T-cell (primary cell): ENCODE data around the gene C8B. TPM values are rescaled to one million over a fixed set of nuclear protein-coding genes. Genes with fewer than 3 reads are reported as not detected.

Source experiments
- ATAC-seq, 4 experiments: fragments of 200-7000 bp in 3 of 4; fragments of 150-1000 bp in 1 of 4; cut with Tn5 transposase; replicated peaks in 1 of 4; 1 replicate in 3 of 4; 2 replicates in 1 of 4; pipeline ENCODE4 v1.10.0; 2021; ENCODE audit warnings: moderate library complexity in 3 of 4, mild to moderate bottlenecking in 2 of 4, moderate number of reproducible peaks in 1 of 4
- CTCF ChIA-PET, 2 donors: fragments of 300-600 bp; sonication (Branson Sonifier 250); formaldehyde crosslinking; loops; one replicate each; lab custom pipeline; 2022; ENCODE audit warnings: antibody characterized with exemption in 2 of 2; lab: Charles Lee
- POLR2A ChIA-PET, 2 donors: fragments of 300-600 bp; sonication (Branson Sonifier 250); formaldehyde crosslinking; loops; one replicate each; lab custom pipeline; 2022; ENCODE audit warnings: antibody characterized with exemption in 2 of 2; lab: Charles Lee
- DNase-seq, 35 experiments: peaks; one replicate each; pipeline versions ENCODE4 v3.0.0 to v3.0.0-alpha.2; 2013 to 2023
- H3K27ac ChIP-seq: one replicate; pipeline ENCODE4 v1.5.1; 2013; ENCODE audit warnings: low read length
- H3K27me3 ChIP-seq, 2 experiments: replicated peaks in 1 of 2; 1 replicate in 1 of 2; 2 replicates in 1 of 2; pipeline versions ENCODE4 v1.6.1 to v1.7.0; 2013; ENCODE audit warnings: low read length in 1 of 2, mixed read lengths in 1 of 2; ENCODE audit not compliant: control insufficient read depth in 2 of 2, insufficient read depth in 2 of 2; ENCODE audit errors: extremely low read depth in 1 of 2
- H3K36me3 ChIP-seq, 2 donors: 1 replicate in 1 of 2; 2 replicates in 1 of 2; pipeline versions ENCODE4 v1.6.1 to v1.7.0; 2013; ENCODE audit warnings: low read length in 1 of 2; ENCODE audit not compliant: control insufficient read depth in 2 of 2, insufficient read depth in 1 of 2; ENCODE audit errors: extremely low read depth in 1 of 2
- H3K4me1 ChIP-seq, 2 experiments: 1 replicate in 1 of 2; 2 replicates in 1 of 2; pipeline versions ENCODE4 v1.6.1 to v1.7.0; 2013; ENCODE audit warnings: low read length in 2 of 2, mixed read lengths in 1 of 2; ENCODE audit not compliant: insufficient read depth in 2 of 2, control insufficient read depth in 1 of 2; ENCODE audit errors: extremely low read depth in 1 of 2
- H3K4me3 ChIP-seq, 2 donors: 1 replicate in 1 of 2; 2 replicates in 1 of 2; pipeline versions ENCODE4 v1.5.1 to v1.7.0; 2013; ENCODE audit warnings: mild to moderate bottlenecking in 2 of 2, low read length in 1 of 2, moderate library complexity in 1 of 2; ENCODE audit not compliant: control insufficient read depth in 1 of 2; ENCODE audit errors: extremely low read depth in 1 of 2
- H3K9me3 ChIP-seq: 2 replicates; pipeline ENCODE4 v1.7.0; 2013
- H3K27ac Mint-ChIP-seq, 2 donors: one replicate each; pipeline ENCODE4 v1.8.0; 2020 to 2021; ENCODE audit warnings: mild to moderate bottlenecking in 2 of 2, mixed read lengths in 2 of 2
- H3K27me3 Mint-ChIP-seq, 2 donors: one replicate each; pipeline ENCODE4 v1.8.0; 2021 to 2022; ENCODE audit warnings: mixed read lengths in 2 of 2
- H3K36me3 Mint-ChIP-seq: one replicate; pipeline ENCODE4 v1.8.0; 2021; ENCODE audit warnings: mixed read lengths
- H3K4me1 Mint-ChIP-seq, 3 donors: one replicate each; pipeline ENCODE4 v1.8.0; 2020 to 2022; ENCODE audit warnings: mixed read lengths in 3 of 3, mild to moderate bottlenecking in 1 of 3
- H3K4me3 Mint-ChIP-seq, 3 donors: one replicate each; pipeline ENCODE4 v1.8.0; 2020 to 2022; ENCODE audit warnings: mild to moderate bottlenecking in 3 of 3, mixed read lengths in 3 of 3, moderate library complexity in 3 of 3
- H3K9me3 Mint-ChIP-seq, 3 donors: one replicate each; pipeline ENCODE4 v1.8.0; 2020 to 2022; ENCODE audit warnings: mixed read lengths in 3 of 3
- WGBS: methylation state at CpG from one replicate; pipeline ENCODE4 v1.1.5; 2013; ENCODE audit warnings: missing lambda C conversion rate; ENCODE audit not compliant: insufficient coverage; 5-methylcytosine and 5-hydroxymethylcytosine counted together
- total RNA-seq, 35 experiments: library from RNA in 6 of 35; stranded (reverse) in 6 of 35; fragments of 120-200 nt in 1 of 35; gene quantifications; one replicate each; pipeline versions ENCODE4 v1.2.1 to v1.2.4 and lab custom pipeline; 2013 to 2026

Gene C8B
- total RNA-seq, 5 donors from 2014 or later (not counting 1 experiment from before 2014, with no cell fraction given): 0.12 to 0.13 TPM; not detected in 3

DNA sequence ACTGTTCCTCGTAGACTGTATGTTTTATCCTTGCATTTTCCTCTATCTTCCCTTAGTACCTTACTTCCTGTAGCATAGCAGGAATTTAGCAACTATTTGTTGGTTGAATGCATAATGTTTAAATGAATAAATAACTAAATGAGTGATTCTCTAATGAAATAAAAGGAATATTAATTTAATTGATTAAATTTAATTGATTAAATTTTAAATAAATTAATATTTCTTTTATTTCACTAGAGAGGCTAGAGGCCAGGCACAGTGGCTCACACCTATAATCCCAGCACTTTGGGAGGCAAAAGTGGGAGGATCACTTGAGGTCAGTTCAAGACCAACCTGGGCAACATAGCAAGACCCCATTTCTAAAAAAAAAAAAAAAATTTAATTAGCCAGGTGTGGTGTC lies 25.8 kb downstream of the C8B start:
- ATAC-seq: no peak
- H3K36me3 ChIP-seq: no peaks in the 10 kb centered on the region
- H3K9me3 Mint-ChIP-seq: no peaks in the 10 kb centered on the region
- DNase-seq: no peak
- WGBS: no CpG with 5 or more reads among the region's 1 CpG
- peaks cover 0 to 2% of the 10 kb centered on the region in 2 donors for H3K27me3 Mint-ChIP-seq
- CTCF ChIA-PET: no interaction called here
- no peaks in the 10 kb centered on the region for H3K4me1 ChIP-seq
- H3K4me3 ChIP-seq: no peak overlapping the region
- no peaks in the 10 kb centered on the region for H3K27me3 ChIP-seq
- no peaks in the 10 kb centered on the region for H3K36me3 Mint-ChIP-seq
- H3K27ac Mint-ChIP-seq: no peak overlapping the region
- no peaks in the 10 kb centered on the region for H3K9me3 ChIP-seq
- H3K27ac ChIP-seq: no peak overlapping the region
- POLR2A ChIA-PET: interaction anchor here in 1 of 2 donors (0.6 kb wide), 1 partner anchor 1646 kb away, joined by 3 read pairs; no protein-coding TSS in a partner anchor
- no peak overlapping the region for H3K4me3 Mint-ChIP-seq
- H3K4me1 Mint-ChIP-seq: no peaks in the 10 kb centered on the region

- no peak for ATAC-seq
- Histone ChIP-seq H3K36me3 (no peaks in the 10 kb centered on the region), H3K27ac (no peak overlapping the region), H3K9me3 (no peaks in the 10 kb centered on the region), H3K4me1 (no peaks in the 10 kb centered on the region), H3K27me3 (no peaks in the 10 kb centered on the region), H3K4me3 (no peak overlapping the region)
- Mint-ChIP-seq H3K27ac (no peak overlapping the region), H3K27me3 (peaks cover 0 to 2% of the 10 kb centered on the region in 2 donors), H3K4me1 (no peaks in the 10 kb centered on the region), H3K36me3 (no peaks in the 10 kb centered on the region), H3K9me3 (no peaks in the 10 kb centered on the region), H3K4me3 (no peak overlapping the region)
- DNase-seq: no peak
- 100% methylated on average over 1 of the region's 2 CpGs for WGBS
- ChIA-PET CTCF (interaction anchor here in 1 of 2 donors (0.8 kb wide), 1 partner anchor 9 kb away, joined by 3 read pairs; no protein-coding TSS in a partner anchor), POLR2A (no interaction called here)
These were observed 26.6 kb downstream of the C8B start for GRCh38 chr1:56939209-56939608.

- ATAC-seq: no peak
- no peak overlapping the region for H3K4me3 ChIP-seq
- H3K27ac ChIP-seq: no peak overlapping the region
- Mint-ChIP-seq H3K4me1 (no peaks in the 10 kb centered on the region), H3K27ac (no peak overlapping the region), H3K9me3 (no peaks in the 10 kb centered on the region), H3K4me3 (no peak overlapping the region), H3K27me3 (peaks cover 0 to 2% of the 10 kb centered on the region in 2 donors), H3K36me3 (no peaks in the 10 kb centered on the region)
- DNase-seq: no peak
- H3K27me3 ChIP-seq: no peaks in the 10 kb centered on the region
- WGBS: 100% methylated on average over 1 of the region's 2 CpGs
- CTCF ChIA-PET: interaction anchor here in 1 of 2 donors (0.8 kb wide), 1 partner anchor 8 kb away, joined by 3 read pairs; no protein-coding TSS in a partner anchor
- H3K36me3 ChIP-seq: no peaks in the 10 kb centered on the region
- H3K4me1 ChIP-seq: no peaks in the 10 kb centered on the region
- POLR2A ChIA-PET: no interaction called here
- no peaks in the 10 kb centered on the region for H3K9me3 ChIP-seq
These were observed 27.2 kb downstream of the C8B start for GRCh38 chr1:56938646-56939045.

- ChIA-PET CTCF (interaction anchor here in 1 of 2 donors (0.6 kb wide), 1 partner anchor 11 kb away, joined by 3 read pairs; no protein-coding TSS in a partner anchor), POLR2A (interaction anchor here (0.6 kb wide), 2 partner anchors 42 to 184 kb away, joined by 4 to 7 read pairs; no protein-coding TSS in a partner anchor)
- no peaks in the 10 kb centered on the region for H3K27me3 ChIP-seq
- DNase-seq: no peak
- H3K4me1 ChIP-seq: no peaks in the 10 kb centered on the region
- no peak overlapping the region for H3K27ac Mint-ChIP-seq
- no peak overlapping the region for H3K4me3 ChIP-seq
- H3K9me3 Mint-ChIP-seq: peaks cover 0 to 4% (median 0%) of the 10 kb centered on the region in 3 donors
- no peaks in the 10 kb centered on the region for H3K9me3 ChIP-seq
- H3K27ac ChIP-seq: no peak overlapping the region
- no peaks in the 10 kb centered on the region for H3K36me3 Mint-ChIP-seq
- no peaks in the 10 kb centered on the region for H3K4me1 Mint-ChIP-seq
- H3K4me3 Mint-ChIP-seq: no peak overlapping the region
- H3K27me3 Mint-ChIP-seq: no peaks in the 10 kb centered on the region
- no peak for ATAC-seq
- no peaks in the 10 kb centered on the region for H3K36me3 ChIP-seq
- 57% methylated on average over 1 of the region's 1 CpG for WGBS
These were observed 31.3 kb downstream of the C8B start for GRCh38 chr1:56934430-56935060.

- Histone ChIP-seq H3K27ac (no peak overlapping the region), H3K9me3 (no peaks in the 10 kb centered on the region), H3K4me1 (no peaks in the 10 kb centered on the region), H3K4me3 (no peak overlapping the region), H3K36me3 (no peaks in the 10 kb centered on the region), H3K27me3 (no peaks in the 10 kb centered on the region)
- ChIA-PET CTCF (no interaction called here), POLR2A (interaction anchor here in 1 of 2 donors (0.5 kb wide), 1 partner anchor 96 kb away, joined by 4 read pairs; no protein-coding TSS in a partner anchor)
- DNase-seq (no peak), ATAC-seq (no peak)
- H3K4me3 Mint-ChIP-seq: no peak overlapping the region
- H3K4me1 Mint-ChIP-seq: no peaks in the 10 kb centered on the region
- no peaks in the 10 kb centered on the region for H3K36me3 Mint-ChIP-seq
- no CpG with 5 or more reads among the region's 2 CpGs for WGBS
- no peak overlapping the region for H3K27ac Mint-ChIP-seq
- H3K27me3 Mint-ChIP-seq: no peaks in the 10 kb centered on the region
- H3K9me3 Mint-ChIP-seq: peaks cover 0 to 4% (median 2%) of the 10 kb centered on the region in 3 donors
These were observed 32.2 kb downstream of the C8B start for GRCh38 chr1:56933606-56934005.

GRCh38 chr1:56933161-56933560 lies 32.7 kb downstream of the C8B start:
- H3K36me3 ChIP-seq: no peaks in the 10 kb centered on the region
- ChIA-PET POLR2A (interaction anchor here in 1 of 2 donors (0.5 kb wide), 1 partner anchor 96 kb away, joined by 4 read pairs; no protein-coding TSS in a partner anchor), CTCF (no interaction called here)
- 64% methylated on average over 2 of the region's 2 CpGs for WGBS
- H3K27me3 ChIP-seq: no peaks in the 10 kb centered on the region
- ATAC-seq: no peak
- no peak overlapping the region for H3K27ac Mint-ChIP-seq
- H3K27ac ChIP-seq: no peak overlapping the region
- peaks cover 0 to 5% (median 4%) of the 10 kb centered on the region in 3 donors for H3K9me3 Mint-ChIP-seq
- no peaks in the 10 kb centered on the region for H3K27me3 Mint-ChIP-seq
- H3K36me3 Mint-ChIP-seq: no peaks in the 10 kb centered on the region
- H3K9me3 ChIP-seq: no peaks in the 10 kb centered on the region
- H3K4me3 Mint-ChIP-seq: no peak overlapping the region
- H3K4me3 ChIP-seq: no peak overlapping the region
- no peaks in the 10 kb centered on the region for H3K4me1 Mint-ChIP-seq
- no peaks in the 10 kb centered on the region for H3K4me1 ChIP-seq
- no peak for DNase-seq
